ENCODE measurements around the gene DPH2. TPM values are rescaled to one million over a fixed set of nuclear protein-coding genes. Genes with fewer than 3 reads are reported as not detected.
A peak's percentile ranks its signal among the peaks of the same experiment; 100 is the strongest.

The DPH2 gene
- total and polyA plus RNA-seq, 2 of the 8 experiments (the other 6 are each of a cell fraction or from before 2014, with no cell fraction given), result 64.9 to 92.1 TPM

DNA sequence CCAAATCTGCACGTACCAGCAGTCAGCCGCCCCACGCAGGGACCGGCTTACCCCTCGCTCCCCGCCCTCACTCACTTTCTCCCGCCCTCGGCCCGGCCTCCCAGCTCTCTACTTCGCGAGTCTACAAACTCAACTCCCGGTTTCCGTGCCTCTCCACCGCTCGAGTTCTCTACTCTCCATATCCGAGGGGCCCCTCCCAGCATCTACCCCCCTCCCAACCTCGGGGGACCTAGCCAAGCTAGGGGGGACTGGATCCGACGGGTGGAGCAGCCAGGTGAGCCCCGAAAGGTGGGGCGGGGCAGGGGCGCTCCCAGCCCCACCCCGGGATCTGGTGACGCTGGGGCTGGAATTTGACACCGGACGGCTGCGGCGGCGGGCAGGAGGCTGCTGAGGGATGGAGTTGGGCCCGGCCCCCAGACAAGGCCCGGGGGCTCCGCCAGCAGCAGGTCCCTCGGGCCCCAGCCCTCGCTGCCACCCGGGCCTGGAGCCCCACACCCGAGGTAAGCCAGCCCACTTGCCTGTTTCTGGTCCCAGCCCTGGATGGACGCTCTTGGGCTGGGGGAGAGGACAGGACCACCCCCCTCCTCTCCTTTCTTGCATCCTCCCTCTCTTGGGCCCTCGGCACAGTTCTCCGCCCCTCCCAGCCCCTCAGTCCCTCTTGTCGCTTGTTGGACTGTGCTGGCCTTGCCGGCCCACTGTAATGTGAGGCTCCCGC lies 36.3 kb upstream of the DPH2 start, which contains the start of gene ARTN (continued):
- TF ChIP-seq SIRT6 (IDR thresholded peaks at IDR 0.05; ENCODE audit: low read length), result no peak
- no peak for TF ChIP-seq MAFK (IDR thresholded peaks at IDR 0.05; ENCODE audit: low read depth, low read length)
- no peak for TF ChIP-seq CBX5 (IDR thresholded peaks at IDR 0.05; ENCODE audit: low read depth, low read length)
- no peak for TF ChIP-seq NRF1 (IDR thresholded peaks at IDR 0.05; ENCODE audit: low read depth, low read length)
- no peak for TF ChIP-seq POU5F1 (IDR thresholded peaks at IDR 0.05; ENCODE audit: low read depth, low read length)
- TF ChIP-seq TAF1 (IDR thresholded peaks at IDR 0.05; ENCODE audit: low read depth, low read length), result 0 out of 2 replicates have a peak, but pooled peaks have one; percentile 11
- TF ChIP-seq BACH1 (IDR thresholded peaks at IDR 0.05; ENCODE audit: low read length), result no peak
- peak; percentile 24 for TF ChIP-seq TAF7 (optimal IDR thresholded peaks at IDR 0.05; ENCODE audit: borderline replicate concordance, low read depth, low read length)
- no peak for TF ChIP-seq BCL11A (IDR thresholded peaks at IDR 0.05; ENCODE audit: low read depth in 2 of 2, low read length in 2 of 2)
- TF ChIP-seq, protein P1, sequence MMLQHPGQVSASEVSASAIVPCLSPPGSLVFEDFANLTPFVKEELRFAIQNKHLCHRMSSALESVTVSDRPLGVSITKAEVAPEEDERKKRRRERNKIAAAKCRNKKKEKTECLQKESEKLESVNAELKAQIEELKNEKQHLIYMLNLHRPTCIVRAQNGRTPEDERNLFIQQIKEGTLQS (IDR thresholded peaks at IDR 0.05; ENCODE audit: insufficient read depth, low read depth, low read length), result no peak
- TF ChIP-seq JUND (IDR thresholded peaks at IDR 0.05; ENCODE audit: low read length), result no peak
- peak; percentile 58 for TF ChIP-seq KDM4A (IDR thresholded peaks at IDR 0.05; ENCODE audit: low read depth, low read length, severe bottlenecking)
- TF ChIP-seq POLR2AphosphoS5 (IDR thresholded peaks at IDR 0.05; ENCODE audit: low read depth, low read length), result no peak
- TF ChIP-seq JUN (IDR thresholded peaks at IDR 0.05; ENCODE audit: low read depth, low read length), result no peak
- TF ChIP-seq CTBP2 (IDR thresholded peaks at IDR 0.05; ENCODE audit: borderline replicate concordance, insufficient read depth, insufficient read length, low read length), result peak; percentile 47
- no peak for TF ChIP-seq BRCA1 (IDR thresholded peaks at IDR 0.05; ENCODE audit: low read depth, low read length)
- peak in 1 of 2 experiments; percentile 33; a peak in 1 of 3 replicates for TF ChIP-seq POLR2A (IDR thresholded peaks at IDR 0.05; ENCODE audit: control extremely low read depth in 1 of 2, low read depth in 2 of 2, low read length in 2 of 2)
- TF ChIP-seq RXRA (IDR thresholded peaks at IDR 0.05; ENCODE audit: insufficient read depth, low read depth, low read length), result no peak
- TF ChIP-seq SIN3A (conservative IDR thresholded peaks at IDR 0.05 in 1 of 2, IDR thresholded peaks at IDR 0.05 in 1 of 2; ENCODE audit: low read depth in 1 of 2, low read length in 2 of 2), result 0 out of 4 replicates have a peak, but pooled peaks of 1 of the 2 experiments have one; percentile 62

All from H1 (cell line).